Nephron progenitor cell (in vitro differentiated cells): Measurements from ENCODE around the gene C2orf72.

Experiments
- DNase-seq: peaks from one replicate; pipeline ENCODE4 v3.0.0; 2021
- H3K27ac Mint-ChIP-seq: 2 replicates; pipeline ENCODE4 v1.8.0; 2021; ENCODE audit warnings: mild to moderate bottlenecking, moderate library complexity, mixed read lengths
- H3K27me3 Mint-ChIP-seq: 2 replicates; pipeline ENCODE4 v1.8.0; 2021; ENCODE audit warnings: mild to moderate bottlenecking, low read depth, mixed read lengths; ENCODE audit not compliant: poor library complexity
- H3K36me3 Mint-ChIP-seq: 2 replicates; pipeline ENCODE4 v1.8.0; 2021; ENCODE audit warnings: low read depth, mixed read lengths
- H3K4me1 Mint-ChIP-seq: 2 replicates; pipeline ENCODE4 v1.8.0; 2021; ENCODE audit warnings: mixed read lengths
- H3K4me3 Mint-ChIP-seq: 2 replicates; pipeline ENCODE4 v1.8.0; 2021; ENCODE audit warnings: mild to moderate bottlenecking, moderate library complexity, mixed read lengths
- H3K9me3 Mint-ChIP-seq: 2 replicates; pipeline ENCODE4 v1.8.0; 2021; ENCODE audit warnings: mild to moderate bottlenecking, moderate library complexity, mixed read lengths
- TF ChIP-seq, protein P1 (sequence below): fragments of 200-600 bp; sonication (generic); IDR thresholded peaks from 2 replicates; pipeline ENCODE4 v1.5.0; 2021; ENCODE audit warnings: antibody characterized with exemption

Gene C2orf72

DNA sequence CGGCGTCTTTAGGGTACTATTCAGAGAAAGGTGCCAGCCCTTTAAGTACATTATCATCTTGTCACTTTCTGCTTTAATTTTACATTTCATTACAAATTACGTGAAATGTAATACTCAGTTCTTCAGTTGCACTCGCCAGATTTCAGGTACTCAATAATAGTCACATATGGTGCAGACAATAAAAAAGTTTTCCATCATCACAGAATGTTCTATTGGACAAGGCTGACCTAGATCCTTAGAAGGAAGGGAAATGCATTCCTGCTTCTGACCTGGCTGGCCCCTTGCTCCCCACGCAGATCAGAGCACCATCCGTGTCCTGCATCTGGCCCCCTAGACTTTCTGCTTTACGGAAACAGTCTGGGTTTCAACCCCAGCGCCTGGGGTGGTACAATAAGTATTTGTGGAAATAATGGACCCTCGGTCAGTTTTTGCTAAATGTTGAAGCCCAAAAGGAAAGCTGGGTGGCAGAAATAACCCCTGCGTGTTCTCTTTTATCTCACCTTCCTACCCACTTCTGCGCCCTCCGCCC lies 681 bp upstream of the C2orf72 start:
- no peaks in the 10 kb centered on the region for H3K36me3 Mint-ChIP-seq
- H3K27me3 Mint-ChIP-seq, result peaks cover 90% of the 10 kb centered on the region
- peaks cover 3% of the 10 kb centered on the region for H3K9me3 Mint-ChIP-seq
- peak overlapping the region; percentile 70 for H3K4me3 Mint-ChIP-seq
- H3K4me1 Mint-ChIP-seq, result peaks cover 18% of the 10 kb centered on the region
- no peak for DNase-seq
- H3K27ac Mint-ChIP-seq, result no peak overlapping the region
- TF ChIP-seq, protein P1, sequence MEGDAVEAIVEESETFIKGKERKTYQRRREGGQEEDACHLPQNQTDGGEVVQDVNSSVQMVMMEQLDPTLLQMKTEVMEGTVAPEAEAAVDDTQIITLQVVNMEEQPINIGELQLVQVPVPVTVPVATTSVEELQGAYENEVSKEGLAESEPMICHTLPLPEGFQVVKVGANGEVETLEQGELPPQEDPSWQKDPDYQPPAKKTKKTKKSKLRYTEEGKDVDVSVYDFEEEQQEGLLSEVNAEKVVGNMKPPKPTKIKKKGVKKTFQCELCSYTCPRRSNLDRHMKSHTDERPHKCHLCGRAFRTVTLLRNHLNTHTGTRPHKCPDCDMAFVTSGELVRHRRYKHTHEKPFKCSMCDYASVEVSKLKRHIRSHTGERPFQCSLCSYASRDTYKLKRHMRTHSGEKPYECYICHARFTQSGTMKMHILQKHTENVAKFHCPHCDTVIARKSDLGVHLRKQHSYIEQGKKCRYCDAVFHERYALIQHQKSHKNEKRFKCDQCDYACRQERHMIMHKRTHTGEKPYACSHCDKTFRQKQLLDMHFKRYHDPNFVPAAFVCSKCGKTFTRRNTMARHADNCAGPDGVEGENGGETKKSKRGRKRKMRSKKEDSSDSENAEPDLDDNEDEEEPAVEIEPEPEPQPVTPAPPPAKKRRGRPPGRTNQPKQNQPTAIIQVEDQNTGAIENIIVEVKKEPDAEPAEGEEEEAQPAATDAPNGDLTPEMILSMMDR, result no peak

DNA sequence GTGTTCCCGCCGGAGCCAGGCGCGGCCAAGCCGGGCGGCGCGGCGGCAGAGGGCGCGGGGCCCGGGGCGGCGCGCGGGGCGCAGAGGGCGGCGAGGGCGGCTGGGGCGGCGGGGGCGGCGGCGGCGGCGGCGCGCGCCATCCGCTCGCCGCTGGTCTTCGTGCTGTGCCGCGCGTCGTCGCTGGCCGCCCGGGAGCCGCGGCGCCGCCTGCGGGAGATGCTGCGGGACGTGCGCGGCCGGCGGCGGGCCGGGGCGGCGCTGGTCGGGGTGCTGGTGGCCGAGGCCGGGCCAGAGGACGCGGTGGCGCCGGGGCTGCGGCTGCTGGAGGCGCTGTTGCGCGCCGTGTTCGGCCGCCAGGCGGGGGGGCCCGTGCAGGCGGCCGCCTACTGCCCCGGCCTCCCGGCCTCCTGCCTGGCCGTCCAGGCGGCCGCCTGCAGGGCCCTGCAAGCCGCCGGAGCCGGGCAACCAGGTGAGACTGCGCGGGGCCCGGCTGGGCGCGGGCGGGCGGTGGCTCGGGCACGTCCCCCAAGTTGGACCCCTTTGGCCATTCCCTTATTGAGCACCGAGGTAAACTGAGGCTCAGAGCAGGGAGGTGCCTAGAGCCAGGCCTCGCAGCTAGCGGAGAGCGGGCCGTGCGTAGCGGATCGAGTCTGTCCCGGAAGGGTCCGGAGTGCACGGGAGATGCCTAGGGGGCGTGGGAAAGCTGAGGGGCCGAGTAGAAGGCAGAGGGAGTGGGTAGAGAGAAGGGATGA lies 584 bp downstream of the C2orf72 start:
- Mint-ChIP-seq H3K4me3 (peak overlapping the region; percentile 79), H3K9me3 (peaks cover 3% of the 10 kb centered on the region), H3K36me3 (no peaks in the 10 kb centered on the region), H3K27me3 (peaks cover 86% of the 10 kb centered on the region), H3K4me1 (peaks cover 18% of the 10 kb centered on the region), H3K27ac (no peak overlapping the region)
- DNase-seq, result peak; percentile 69
- TF ChIP-seq, protein P1, result no peak

DNA sequence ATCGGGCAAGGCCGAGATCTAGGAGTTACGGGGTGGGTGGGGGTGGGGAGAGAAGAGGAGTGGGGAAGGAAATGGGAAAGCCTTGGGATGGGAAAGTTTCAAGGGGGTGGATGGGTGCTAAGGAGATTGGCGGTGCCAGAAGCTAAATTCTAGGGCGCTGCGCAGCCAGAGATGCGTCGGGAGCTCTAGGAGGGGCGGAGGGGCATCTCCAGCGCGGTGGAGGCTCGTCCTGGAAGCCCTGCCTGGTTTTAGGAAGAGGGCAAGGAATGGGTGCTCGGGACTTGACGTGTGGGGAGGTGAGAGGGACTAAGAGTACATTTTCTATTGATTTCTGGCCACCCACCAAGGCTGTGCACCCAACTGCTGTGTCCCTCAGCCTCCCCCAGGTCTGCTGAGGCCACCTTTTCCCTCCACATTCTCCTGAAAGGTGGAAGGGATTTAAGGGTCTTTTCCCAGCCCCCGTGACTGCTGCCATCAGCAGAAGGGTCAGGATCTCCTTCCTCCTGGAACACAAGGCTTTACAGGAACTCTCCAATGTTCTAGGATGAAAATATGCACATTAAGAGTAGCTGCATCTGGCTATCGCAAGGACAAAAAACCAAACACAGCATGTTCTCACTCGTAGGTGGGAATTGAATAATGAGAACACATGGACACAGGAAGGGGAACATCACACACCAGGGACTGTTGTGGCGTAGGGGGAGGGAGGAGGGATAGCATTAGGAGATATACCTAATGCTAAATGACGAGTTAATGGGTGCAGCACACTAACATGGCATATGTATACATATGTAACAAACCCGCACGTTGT lies 1.4 kb downstream of the C2orf72 start:
- TF ChIP-seq, protein P1, result no peak
- no peaks in the 10 kb centered on the region for H3K36me3 Mint-ChIP-seq
- H3K9me3 Mint-ChIP-seq, result peaks cover 3% of the 10 kb centered on the region
- H3K27ac Mint-ChIP-seq, result no peak overlapping the region
- peaks cover 79% of the 10 kb centered on the region for H3K27me3 Mint-ChIP-seq
- peaks cover 12% of the 10 kb centered on the region for H3K4me1 Mint-ChIP-seq
- no peak for DNase-seq
- peak overlapping the region; percentile 79 for H3K4me3 Mint-ChIP-seq

DNA sequence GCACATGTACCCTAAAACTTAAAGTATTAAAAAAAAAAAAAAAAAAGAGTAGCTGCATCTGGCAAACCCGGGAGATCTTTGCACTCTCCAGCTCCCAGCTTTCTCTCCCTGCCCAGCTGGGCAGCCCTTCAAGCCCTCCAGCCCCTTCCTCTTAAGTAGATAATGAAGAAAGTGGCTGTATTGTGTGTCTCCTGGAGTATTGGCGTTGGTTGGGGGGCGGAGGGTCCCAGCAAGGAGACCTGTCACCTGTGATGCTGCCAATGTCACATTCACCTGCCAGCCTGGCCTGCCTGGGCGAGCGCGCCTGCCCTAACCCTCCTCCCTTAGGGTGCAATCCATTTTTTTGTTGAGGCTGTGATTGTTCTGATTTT lies 2.0 kb downstream of the C2orf72 start:
- peaks cover 10% of the 10 kb centered on the region for H3K4me1 Mint-ChIP-seq
- H3K36me3 Mint-ChIP-seq, result no peaks in the 10 kb centered on the region
- TF ChIP-seq, protein P1, result no peak
- H3K4me3 Mint-ChIP-seq, result no peak overlapping the region
- no peak overlapping the region for H3K27ac Mint-ChIP-seq
- no peak for DNase-seq
- H3K27me3 Mint-ChIP-seq, result peaks cover 73% of the 10 kb centered on the region
- H3K9me3 Mint-ChIP-seq, result peaks cover 3% of the 10 kb centered on the region

DNA sequence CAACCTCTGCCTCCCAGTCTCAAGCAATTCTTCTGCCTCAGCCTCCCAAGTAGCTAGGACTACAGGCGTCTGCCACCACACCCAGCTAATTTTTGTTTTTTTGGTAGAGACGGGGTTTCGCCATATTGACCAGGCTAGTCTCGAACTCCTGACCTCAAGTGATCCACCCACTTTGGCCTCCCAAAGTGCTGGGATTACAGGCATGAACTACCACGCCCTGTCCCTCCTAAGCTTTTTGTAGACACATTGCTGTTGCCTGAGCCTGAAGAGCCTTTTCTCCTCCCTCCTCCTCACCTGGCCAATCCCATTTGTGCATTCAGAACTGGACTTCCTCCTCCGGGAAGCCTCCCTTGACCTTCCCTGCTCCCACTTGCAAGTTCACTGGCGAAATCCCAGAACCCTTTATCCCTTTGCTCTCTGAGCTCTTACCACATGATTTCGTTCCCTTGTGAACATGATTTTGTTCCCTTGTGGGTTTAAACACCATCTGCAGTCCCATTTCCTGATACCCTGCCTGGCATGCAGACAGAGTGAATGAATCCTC lies 2.6 kb downstream of the C2orf72 start:
- Mint-ChIP-seq H3K4me1 (peaks cover 7% of the 10 kb centered on the region), H3K4me3 (no peak overlapping the region), H3K36me3 (no peaks in the 10 kb centered on the region), H3K27ac (no peak overlapping the region), H3K9me3 (peaks cover 3% of the 10 kb centered on the region), H3K27me3 (peaks cover 67% of the 10 kb centered on the region)
- DNase-seq, result no peak
- TF ChIP-seq, protein P1, result no peak
